HG03175 (cell line): ENCODE data around the gene AUTS2.
A peak's percentile ranks its signal among the peaks of the same experiment; 100 is the strongest.

Experiments
- ATAC-seq: cut with Tn5 transposase; IDR thresholded peaks from one replicate; pipeline ENCODE4 v1.9.1; 2021; ENCODE audit warnings: mild to moderate bottlenecking, moderate library complexity; ENCODE audit not compliant: unreplicated experiment

Gene AUTS2

GRCh38 chr7:69873512-69873911, 275.2 kb downstream of the AUTS2 start:
- ATAC-seq: no peak

GRCh38 chr7:69878015-69878414, 279.7 kb downstream of the AUTS2 start:
- no peak for ATAC-seq

- no peak for ATAC-seq
These were observed 280.3 kb downstream of the AUTS2 start for GRCh38 chr7:69878591-69878990.

- no peak for ATAC-seq
These were observed 281.7 kb downstream of the AUTS2 start for GRCh38 chr7:69879989-69880388.

- no peak for ATAC-seq
These were observed 282.6 kb downstream of the AUTS2 start for GRCh38 chr7:69880840-69881239.

- ATAC-seq: no peak
These were observed 284.0 kb downstream of the AUTS2 start for GRCh38 chr7:69882269-69882668.

- ATAC-seq: no peak
These were observed 285.2 kb downstream of the AUTS2 start for GRCh38 chr7:69883399-69883891.

- ATAC-seq: no peak
These were observed 287.2 kb downstream of the AUTS2 start for GRCh38 chr7:69885431-69885830.

GRCh38 chr7:69889338-69889975, 291.2 kb downstream of the AUTS2 start:
- ATAC-seq: peak; percentile 51

- no peak for ATAC-seq
These were observed 291.7 kb downstream of the AUTS2 start for GRCh38 chr7:69889976-69890351.

GRCh38 chr7:69892790-69893189, 294.5 kb downstream of the AUTS2 start:
- ATAC-seq: no peak

GRCh38 chr7:69893906-69894305, 295.6 kb downstream of the AUTS2 start:
- no peak for ATAC-seq

GRCh38 chr7:69895446-69895845, 297.2 kb downstream of the AUTS2 start:
- no peak for ATAC-seq

- no peak for ATAC-seq
These were observed 297.8 kb downstream of the AUTS2 start for GRCh38 chr7:69896121-69896520.

- ATAC-seq: peak; percentile 89
These were observed 299.9 kb downstream of the AUTS2 start for GRCh38 chr7:69898189-69898588.

- ATAC-seq: no peak
These were observed 305.1 kb downstream of the AUTS2 start for GRCh38 chr7:69903410-69903809.

- peak; percentile 86 for ATAC-seq
These were observed 308.2 kb downstream of the AUTS2 start for GRCh38 chr7:69906283-69906995.

- ATAC-seq: no peak
These were observed 309.4 kb downstream of the AUTS2 start for GRCh38 chr7:69907720-69908119.

GRCh38 chr7:69908454-69908853, 310.2 kb downstream of the AUTS2 start:
- ATAC-seq: no peak

GRCh38 chr7:69910150-69910549, 311.9 kb downstream of the AUTS2 start:
- ATAC-seq: no peak

- no peak for ATAC-seq
These were observed 313.1 kb downstream of the AUTS2 start for GRCh38 chr7:69911337-69911736.

GRCh38 chr7:69912141-69912540, 313.9 kb downstream of the AUTS2 start:
- no peak for ATAC-seq
